DND-41 (cell line): ENCODE measurements around the gene SLC2A1.

Experiments used
- CTCF ChIP-seq: IDR thresholded peaks from 2 replicates; pipeline ENCODE4 v1.5.1; 2012; ENCODE audit warnings: borderline replicate concordance, low read length, moderate library complexity, mild to moderate bottlenecking; ENCODE audit not compliant: poor library complexity, severe bottlenecking; ENCODE audit errors: extremely low read depth
- EZH2 ChIP-seq: IDR thresholded peaks from 3 replicates; pipeline ENCODE4 v1.6.1; 2012; ENCODE audit warnings: borderline replicate concordance, low read depth, mild to moderate bottlenecking, moderate library complexity, low read length, inconsistent platforms; ENCODE audit not compliant: severe bottlenecking

DNA sequence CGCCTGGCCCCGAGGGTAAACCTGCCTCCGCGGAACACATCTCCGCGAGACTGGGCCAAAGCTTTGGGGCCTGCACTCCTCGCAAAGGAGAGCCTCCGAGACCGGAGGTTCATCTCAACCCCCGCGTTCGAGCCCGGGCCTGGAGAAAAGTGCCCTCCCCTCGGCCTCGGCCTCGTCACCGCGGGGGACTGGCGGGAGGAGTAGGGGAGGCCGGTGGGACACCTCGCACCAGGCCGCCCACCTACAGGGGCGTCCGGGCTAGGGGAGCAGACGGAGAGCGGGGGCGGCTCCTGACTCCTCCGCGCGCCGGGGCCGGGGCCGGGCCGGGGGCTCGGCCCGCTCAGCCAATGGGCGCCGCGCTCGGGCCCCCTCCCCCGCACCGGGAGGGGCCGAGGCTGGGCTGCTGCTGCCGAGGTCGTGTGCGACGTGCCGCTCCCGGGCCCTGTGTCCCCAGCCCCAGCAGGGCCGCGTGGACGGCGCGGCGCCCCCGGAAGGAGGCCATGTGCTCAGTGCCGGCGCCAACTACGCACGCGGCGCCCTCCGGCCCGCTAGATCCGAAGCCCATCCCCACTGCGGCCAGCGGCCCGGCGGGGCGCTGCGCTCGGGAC is 684 bp downstream of the SLC2A1 start:
- TF ChIP-seq EZH2 (no peak), CTCF (peak; percentile 3)
